Peyer's patch (tissue), 4 donors: ENCODE data around the gene ZNF236.

ENCODE experiments used
- CTCF ChIP-seq, 6 experiments: fragments of 450-650 bp in 4 of 6; fragments of 200-600 bp in 2 of 6; sonication (generic) in 1 of 6; IDR thresholded peaks; one replicate each; pipeline ENCODE4 v1.5.1; 2017 to 2019; ENCODE audit warnings: antibody characterized with exemption in 6 of 6, mild to moderate bottlenecking in 3 of 6, moderate library complexity in 1 of 6
- POLR2A ChIP-seq, 2 donors: fragments of 450-650 bp; IDR thresholded peaks; one replicate each; pipeline ENCODE4 v1.5.1; 2017; ENCODE audit warnings: antibody characterized with exemption in 2 of 2, mild to moderate bottlenecking in 2 of 2, moderate library complexity in 2 of 2

DNA sequence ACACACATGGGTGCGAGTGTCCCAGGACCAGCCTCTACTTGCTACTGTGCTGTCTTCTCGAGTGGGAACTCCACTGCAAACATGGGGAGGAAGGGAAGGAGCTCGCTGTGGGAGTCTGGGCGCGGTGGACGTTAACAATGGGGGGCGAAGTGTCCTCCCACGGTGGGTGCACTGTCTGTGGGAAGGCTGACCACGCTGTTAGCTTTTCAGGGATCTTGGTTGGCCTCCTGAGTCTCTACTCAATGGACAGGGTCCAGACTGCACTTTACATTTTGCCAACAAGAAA lies 163.5 kb downstream of the ZNF236 start:
- TF ChIP-seq POLR2A (IDR thresholded peaks at IDR 0.05) (no peak), CTCF (IDR thresholded peaks at IDR 0.05) (no peak)
